GM19239 (cell line): ENCODE measurements around the gene ADAMTS2.
"Not testable (repeated sequence)": the region's sequence is repeated elsewhere in the genome, so short reads cannot be mapped to it uniquely, and the experiment has no call there.

ENCODE experiments used
- DNase-seq: peaks from one replicate; pipeline ENCODE4 v3.0.0; 2011; ENCODE audit warnings: low spot score; ENCODE audit not compliant: insufficient read length
- FAIRE-seq: peaks from 2 replicates; lab custom pipeline; 2011; peaks lifted over from hg19 to GRCh38; lab: Jason Lieb, UNC

Gene ADAMTS2

DNA sequence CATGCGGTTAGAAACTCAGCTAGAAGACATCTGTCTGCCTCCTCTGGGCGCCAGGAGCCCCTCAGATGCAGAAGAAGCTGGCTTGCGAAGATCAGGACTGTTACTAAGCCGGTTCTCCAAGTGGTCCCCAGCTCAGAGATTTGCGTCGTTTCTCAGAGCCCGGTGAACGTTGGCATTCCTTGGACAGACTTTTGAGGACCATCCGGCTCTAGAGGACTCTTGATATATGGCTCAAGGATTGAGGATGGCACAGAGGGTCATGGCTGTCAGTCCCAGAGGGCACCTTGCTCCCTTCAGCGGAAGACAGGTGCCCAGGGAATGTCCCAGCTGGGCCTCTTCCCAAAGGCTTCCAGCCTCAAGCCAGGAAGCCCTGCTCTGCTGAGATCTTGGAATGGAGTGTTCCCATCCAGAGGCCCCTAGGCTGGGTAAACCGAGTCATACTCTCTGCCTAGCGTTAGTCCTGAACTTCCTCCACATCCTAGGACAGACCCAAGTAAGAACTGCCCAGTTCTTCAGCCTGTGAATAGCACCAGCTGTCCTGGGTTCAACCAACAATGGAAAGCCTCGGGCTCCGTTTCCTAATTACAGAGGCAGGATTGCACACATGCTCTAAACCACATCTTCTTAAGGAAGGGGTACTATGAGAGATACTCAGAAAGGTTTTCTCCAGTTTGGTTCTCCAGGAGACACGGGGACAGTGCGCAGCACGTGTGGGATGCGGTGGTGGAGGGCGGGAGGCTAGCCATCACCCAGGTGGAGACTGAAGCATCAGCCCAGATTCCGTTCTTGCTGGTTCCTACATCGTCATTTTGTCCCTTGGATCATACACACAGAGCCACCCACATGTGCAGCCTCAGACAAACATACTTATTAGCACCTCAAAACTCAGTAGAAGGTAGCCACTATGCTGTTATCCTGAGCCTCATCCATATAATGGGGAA is 233.7 kb downstream of the ADAMTS2 start:
- no peak for DNase-seq
- FAIRE-seq = no peak

- FAIRE-seq (no peak), DNase-seq (no peak)
Observed at GRCh38 chr5:179110528-179110927, 234.7 kb downstream of the ADAMTS2 start.

DNA sequence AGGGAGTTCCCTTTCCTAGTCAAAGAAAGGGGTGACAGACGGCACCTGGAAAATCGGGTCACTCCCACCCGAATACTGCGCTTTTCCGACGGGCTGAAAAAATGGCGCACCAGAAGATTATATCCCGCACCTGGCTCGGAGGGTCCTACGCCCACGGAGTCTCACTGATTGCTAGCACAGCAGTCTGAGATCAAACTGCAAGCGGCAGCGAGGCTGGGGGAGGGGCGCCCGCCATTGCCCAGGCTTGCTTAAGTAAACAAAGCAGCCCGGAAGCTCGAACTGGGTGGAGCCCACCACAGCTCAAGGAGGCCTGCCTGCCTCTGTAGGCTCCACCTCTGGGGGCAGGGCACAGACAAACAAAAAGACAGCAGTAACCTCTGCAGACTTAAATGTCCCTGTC is 244.0 kb downstream of the ADAMTS2 start:
- not testable (repeated sequence) for FAIRE-seq, DNase-seq

DNA sequence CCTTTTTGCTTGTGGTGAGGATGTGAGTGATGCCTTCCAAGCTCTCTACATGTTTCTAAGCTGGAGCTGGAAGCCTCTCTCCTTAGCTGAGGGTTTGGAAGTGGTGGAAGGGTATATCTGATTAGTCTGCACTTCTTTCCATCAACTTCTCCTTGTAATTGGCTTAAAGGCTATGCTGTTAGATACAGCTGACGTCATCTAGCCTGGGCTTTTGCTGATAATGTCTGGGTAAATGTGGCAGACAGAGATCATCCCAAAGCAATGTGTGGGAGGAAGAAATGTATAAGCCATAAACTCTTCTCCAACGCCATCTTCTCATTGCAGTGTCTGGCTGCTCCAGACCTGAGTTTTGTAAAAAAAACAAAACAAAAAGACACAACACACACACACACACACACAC is 255.8 kb downstream of the ADAMTS2 start:
- FAIRE-seq (no peak), DNase-seq (no peak)

GRCh38 chr5:179080724-179081123 is 264.5 kb downstream of the ADAMTS2 start:
- no peak for FAIRE-seq
- DNase-seq = no peak

GRCh38 chr5:179079165-179079987 is 265.9 kb downstream of the ADAMTS2 start:
- FAIRE-seq (no peak), DNase-seq (no peak)

- DNase-seq (no peak), FAIRE-seq (no peak)
Observed at GRCh38 chr5:179065703-179066102, 279.6 kb downstream of the ADAMTS2 start.

GRCh38 chr5:179061025-179061424 is 284.2 kb downstream of the ADAMTS2 start:
- DNase-seq = no peak
- no peak for FAIRE-seq
